GM13977 (cell line): ENCODE results near the gene TRIP6.

Experiments
- DNase-seq: peaks from one replicate; pipeline ENCODE4 v3.0.0; 2012; ENCODE audit warnings: low spot score
- in situ Hi-C: fragments of 300-500 bp; cut with MboI; formaldehyde crosslinking; loops from one replicate; pipeline ENCODE4 v1.12.0; 2022; ENCODE audit warnings: low sequenced_read_pairs, low pct_unique_long_range_greater_than_20kb, mixed read lengths, inconsistent platforms; ENCODE audit not compliant: unreplicated experiment
- TF ChIP-seq, protein P1 (sequence below): IDR thresholded peaks from 2 replicates; pipeline ENCODE4 v1.5.1; 2012; ENCODE audit warnings: mild to moderate bottlenecking, control low read depth; ENCODE audit not compliant: insufficient read depth; ENCODE audit errors: extremely low read depth, missing control alignments

Gene TRIP6

DNA sequence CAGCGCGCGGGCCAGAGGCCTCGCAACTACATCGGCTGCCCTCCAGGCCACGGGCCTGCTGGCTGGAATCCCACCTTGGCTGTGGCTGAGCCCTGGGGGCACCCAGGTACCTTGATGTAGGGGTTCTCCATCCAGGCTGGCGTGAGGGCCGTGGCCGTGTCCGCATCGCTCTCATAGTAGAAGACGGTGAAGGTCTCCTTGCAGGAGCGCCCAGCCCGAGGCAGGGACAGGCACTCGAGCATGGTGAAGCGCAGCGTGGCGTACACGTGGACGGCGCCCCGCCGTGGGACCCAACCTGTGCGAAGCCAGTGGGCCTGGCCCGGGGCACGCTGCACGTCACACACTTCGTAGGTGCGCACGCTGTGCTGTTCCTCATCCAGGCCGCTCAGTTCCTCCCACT is 43.7 kb upstream of the TRIP6 start:
- in situ Hi-C loops = no loop called here
- TF ChIP-seq, protein P1, sequence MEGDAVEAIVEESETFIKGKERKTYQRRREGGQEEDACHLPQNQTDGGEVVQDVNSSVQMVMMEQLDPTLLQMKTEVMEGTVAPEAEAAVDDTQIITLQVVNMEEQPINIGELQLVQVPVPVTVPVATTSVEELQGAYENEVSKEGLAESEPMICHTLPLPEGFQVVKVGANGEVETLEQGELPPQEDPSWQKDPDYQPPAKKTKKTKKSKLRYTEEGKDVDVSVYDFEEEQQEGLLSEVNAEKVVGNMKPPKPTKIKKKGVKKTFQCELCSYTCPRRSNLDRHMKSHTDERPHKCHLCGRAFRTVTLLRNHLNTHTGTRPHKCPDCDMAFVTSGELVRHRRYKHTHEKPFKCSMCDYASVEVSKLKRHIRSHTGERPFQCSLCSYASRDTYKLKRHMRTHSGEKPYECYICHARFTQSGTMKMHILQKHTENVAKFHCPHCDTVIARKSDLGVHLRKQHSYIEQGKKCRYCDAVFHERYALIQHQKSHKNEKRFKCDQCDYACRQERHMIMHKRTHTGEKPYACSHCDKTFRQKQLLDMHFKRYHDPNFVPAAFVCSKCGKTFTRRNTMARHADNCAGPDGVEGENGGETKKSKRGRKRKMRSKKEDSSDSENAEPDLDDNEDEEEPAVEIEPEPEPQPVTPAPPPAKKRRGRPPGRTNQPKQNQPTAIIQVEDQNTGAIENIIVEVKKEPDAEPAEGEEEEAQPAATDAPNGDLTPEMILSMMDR = no peak
- DNase-seq = no peak

DNA sequence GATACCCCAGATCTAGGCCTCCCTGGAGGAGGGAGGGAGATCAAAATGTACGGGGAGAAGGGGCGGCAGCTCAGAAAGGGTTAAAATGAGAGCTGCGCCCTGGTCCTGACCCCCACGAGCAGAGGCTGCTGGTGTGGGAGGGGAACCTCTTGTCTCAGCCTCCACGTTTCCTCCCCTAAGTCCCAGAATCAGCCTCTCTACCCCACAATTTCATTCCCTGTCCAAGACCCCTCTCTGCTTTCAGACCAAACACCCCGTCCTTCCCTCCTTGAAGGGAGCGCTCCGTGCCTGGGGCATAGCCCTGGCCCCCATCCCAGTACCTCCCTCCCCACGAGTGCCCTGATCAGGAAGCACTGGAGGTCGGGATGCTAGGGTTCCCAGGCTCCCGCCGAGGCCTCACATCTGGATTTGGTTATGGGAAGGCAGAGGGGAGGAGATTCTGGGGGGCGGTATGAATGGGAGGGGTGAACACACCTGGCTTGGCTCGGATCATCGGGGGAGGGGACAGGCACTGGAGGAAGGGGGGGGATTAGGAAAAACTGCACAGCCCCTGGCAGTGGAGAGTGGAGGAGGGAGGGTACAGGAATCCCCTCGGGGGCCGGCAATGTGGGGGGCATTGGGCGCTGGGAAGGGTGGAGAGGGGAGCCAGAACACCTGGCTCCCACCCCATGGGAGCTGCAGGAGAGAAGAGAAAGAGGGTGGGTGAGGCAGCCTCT is 42.5 kb upstream of the TRIP6 start:
- in situ Hi-C loops = no loop called here
- DNase-seq = no peak
- TF ChIP-seq, protein P1 = no peak

DNA sequence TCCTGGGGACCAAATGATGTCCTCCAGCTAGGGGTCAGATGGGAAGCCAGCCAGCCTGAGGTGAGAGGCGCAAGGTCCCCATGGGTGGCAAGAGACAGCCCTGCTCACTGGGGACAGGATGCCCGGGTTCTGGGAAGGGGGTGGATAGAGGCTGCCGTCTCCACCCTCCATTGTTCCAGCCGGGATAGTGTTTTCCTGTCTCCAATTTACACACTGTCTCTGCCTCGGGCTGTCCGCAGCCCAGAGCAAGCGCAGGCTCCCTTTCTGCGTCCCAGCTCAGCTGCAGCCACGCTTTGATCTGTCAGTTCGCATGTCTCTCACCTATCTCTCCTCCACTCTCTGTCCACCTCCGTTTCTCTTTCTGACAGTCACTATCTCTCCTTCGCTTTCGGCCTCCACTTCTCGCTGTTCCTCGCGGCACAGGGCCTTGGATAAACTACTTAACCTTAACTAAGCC is 41.9 kb upstream of the TRIP6 start:
- TF ChIP-seq, protein P1 = no peak
- DNase-seq = peak; percentile 11
- in situ Hi-C loops = no loop called here

- peak; percentile 29 for DNase-seq
- TF ChIP-seq, protein P1 = no peak
These were observed 41.3 kb upstream of the TRIP6 start for GRCh38 chr7:100825751-100826513.

DNA sequence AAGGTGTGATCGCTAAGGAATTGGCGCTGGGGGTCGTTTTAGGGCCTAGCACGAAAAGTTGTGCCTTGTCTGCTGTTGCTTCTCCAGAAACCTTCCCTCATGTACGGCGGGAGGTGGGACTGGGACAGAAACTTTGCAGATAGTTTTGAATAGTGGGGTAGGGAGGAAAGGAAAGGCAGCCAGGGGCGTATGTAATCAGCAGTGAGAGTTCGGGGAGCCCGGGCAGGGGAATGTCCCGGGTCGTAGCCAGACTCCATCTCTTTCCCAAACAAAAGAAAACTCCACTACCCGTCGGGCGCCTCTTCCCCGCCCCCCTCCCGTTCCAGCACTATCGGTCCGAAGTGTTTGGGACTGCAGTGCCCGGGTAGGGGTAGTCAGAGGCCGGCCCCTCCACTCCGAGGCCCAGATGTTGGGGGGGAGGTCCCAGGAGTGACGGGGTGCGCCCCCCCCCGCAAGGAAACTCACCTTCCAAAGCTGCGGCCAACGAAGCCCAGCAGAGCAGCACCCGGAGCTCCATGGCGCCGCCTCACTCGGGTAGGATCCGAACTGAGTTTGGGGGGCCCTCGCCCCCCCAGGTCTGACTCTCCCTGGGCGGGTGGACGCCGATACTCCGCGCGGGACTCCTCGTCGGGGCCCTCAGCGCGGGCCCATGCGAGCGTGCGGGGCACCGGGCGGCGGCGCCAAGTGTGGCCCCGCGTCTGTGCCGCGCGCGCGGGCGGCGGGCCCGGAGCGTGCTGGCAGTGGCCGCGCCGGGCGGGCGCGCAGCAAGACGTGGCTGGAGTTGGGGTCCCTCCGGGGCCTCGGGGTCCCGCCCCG is 40.5 kb upstream of the TRIP6 start:
- TF ChIP-seq, protein P1 = no peak
- peak; percentile 25 for DNase-seq
- in situ Hi-C loops = no loop called here

More at GRCh38 chr7:100825751-100826513, 41.3 kb upstream of the TRIP6 start:
- in situ Hi-C loops = no loop called here

DNA sequence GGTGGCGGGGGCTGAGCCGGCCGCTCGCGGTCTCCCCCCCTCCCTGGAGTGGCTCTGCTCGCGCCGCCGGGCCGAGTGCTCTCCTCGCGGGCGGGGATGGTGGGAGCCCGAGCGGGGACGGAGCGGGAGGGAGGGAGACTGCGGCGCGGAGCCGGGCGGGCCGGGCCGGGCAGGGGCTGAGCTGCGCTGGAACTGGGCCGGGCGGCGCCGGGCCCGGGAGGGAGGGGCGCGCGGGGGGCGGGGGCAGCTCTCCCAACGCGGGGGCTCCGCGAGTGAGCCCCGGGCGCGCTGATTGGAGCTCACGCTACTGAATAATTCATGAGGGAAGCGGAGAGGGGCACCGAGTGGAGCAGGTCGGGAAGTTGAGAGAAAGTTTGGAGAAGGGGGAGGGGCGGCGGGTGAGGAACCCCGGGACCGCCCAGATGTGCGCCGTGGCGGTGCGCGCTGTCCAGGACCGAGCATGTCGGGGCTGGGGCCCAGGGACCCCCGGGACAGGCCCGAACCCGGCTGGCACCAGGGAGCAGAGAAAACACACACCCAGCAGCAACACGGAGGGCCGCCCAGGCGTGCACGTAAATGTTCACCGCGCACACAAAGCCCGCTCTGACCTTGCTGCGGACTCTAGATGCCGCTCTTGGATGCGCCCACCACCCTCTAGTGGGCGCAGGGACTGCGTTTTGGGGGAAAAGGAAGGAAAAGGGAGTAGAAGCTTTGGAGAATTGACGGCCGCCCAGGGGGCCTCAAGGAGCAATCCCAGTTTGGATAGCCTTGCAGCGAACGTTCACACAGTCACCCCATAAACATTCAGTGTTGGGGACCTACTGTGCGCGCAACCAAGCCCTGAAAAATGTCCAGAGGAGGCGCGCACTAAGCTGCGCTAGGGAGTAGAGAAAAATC is 39.6 kb upstream of the TRIP6 start, which contains the start of gene EPHB4:
Gene EPHB4, minus strand, starts transcription at position 194 of the 897 bp plus-strand sequence. CDS start 493 bp downstream, outside the sequence.
- TF ChIP-seq, protein P1 = no peak
- DNase-seq = peak; percentile 42
- in situ Hi-C loops = no loop called here
